Measurements from ENCODE around the gene MFSD12.

The MFSD12 gene

DNA sequence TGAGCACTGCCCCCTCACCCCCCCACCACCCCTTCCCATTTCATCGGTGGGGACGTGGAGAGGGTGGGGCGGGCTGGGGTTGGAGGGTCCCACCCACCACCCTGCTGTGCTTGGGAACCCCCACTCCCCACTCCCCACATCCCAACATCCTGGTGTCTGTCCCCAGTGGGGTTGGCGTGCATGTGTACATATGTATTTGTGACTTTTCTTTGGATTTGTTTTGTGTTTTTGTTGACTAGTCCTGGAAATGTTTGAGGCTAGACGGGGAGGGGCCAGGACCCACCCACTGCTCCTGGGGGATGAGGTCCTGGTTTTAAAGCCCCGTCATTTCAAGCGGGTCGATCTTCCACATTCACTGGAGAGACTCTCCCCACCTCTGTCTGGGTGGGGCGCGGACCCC is 21.4 kb downstream of the MFSD12 start:
- H3K4me3 ChIP-seq (ENCODE audit: low read depth, low read length): no peak overlapping the region
- TF ChIP-seq, protein P1, sequence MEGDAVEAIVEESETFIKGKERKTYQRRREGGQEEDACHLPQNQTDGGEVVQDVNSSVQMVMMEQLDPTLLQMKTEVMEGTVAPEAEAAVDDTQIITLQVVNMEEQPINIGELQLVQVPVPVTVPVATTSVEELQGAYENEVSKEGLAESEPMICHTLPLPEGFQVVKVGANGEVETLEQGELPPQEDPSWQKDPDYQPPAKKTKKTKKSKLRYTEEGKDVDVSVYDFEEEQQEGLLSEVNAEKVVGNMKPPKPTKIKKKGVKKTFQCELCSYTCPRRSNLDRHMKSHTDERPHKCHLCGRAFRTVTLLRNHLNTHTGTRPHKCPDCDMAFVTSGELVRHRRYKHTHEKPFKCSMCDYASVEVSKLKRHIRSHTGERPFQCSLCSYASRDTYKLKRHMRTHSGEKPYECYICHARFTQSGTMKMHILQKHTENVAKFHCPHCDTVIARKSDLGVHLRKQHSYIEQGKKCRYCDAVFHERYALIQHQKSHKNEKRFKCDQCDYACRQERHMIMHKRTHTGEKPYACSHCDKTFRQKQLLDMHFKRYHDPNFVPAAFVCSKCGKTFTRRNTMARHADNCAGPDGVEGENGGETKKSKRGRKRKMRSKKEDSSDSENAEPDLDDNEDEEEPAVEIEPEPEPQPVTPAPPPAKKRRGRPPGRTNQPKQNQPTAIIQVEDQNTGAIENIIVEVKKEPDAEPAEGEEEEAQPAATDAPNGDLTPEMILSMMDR (conservative IDR thresholded peaks at IDR 0.05; ENCODE audit: low read depth, low read length): no peak
- no peak for DNase-seq (ENCODE audit: low read depth)

DNA sequence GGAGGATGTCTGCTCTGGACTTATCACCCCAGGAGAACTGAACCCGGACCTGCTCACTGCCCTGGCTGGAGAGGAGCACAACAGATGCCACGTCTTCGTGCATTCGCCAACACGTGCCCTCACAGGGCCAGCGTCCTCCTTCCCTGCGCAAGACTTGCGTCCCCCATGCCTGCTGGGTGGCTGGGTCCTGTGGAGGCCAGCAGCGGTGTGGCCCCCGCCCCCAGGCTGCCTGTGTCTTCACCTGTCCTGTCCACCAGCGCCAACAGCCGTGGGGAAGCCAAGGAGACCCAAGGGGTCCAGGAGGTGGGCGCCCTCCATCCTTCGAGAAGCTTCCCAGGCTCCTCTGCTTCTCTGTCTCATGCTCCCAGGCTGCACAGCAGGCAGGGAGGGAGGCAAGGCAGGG is 21.8 kb downstream of the MFSD12 start:
- TF ChIP-seq, protein P1 (conservative IDR thresholded peaks at IDR 0.05; ENCODE audit: low read depth, low read length): no peak
- DNase-seq (ENCODE audit: low read depth): no peak
- no peak overlapping the region for H3K4me3 ChIP-seq (ENCODE audit: low read depth, low read length)

DNA sequence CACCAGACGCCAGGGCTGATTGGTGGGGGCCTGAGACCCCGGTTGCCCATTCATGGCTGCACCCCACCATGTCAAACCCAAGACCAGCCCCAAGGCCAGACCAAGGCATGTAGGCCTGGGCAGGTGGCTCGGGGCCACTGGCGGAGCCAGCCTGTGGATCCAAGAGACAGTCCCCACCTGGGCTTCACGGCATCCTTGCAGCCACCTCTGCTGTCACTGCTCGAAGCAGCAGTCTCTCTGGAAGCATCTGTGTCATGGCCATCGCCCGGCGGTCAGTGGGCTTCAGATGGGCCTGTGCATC is 22.2 kb downstream of the MFSD12 start:
- TF ChIP-seq, protein P1 (conservative IDR thresholded peaks at IDR 0.05; ENCODE audit: low read depth, low read length): no peak
- no peak overlapping the region for H3K4me3 ChIP-seq (ENCODE audit: low read depth, low read length)
- no peak for DNase-seq (ENCODE audit: low read depth)

DNA sequence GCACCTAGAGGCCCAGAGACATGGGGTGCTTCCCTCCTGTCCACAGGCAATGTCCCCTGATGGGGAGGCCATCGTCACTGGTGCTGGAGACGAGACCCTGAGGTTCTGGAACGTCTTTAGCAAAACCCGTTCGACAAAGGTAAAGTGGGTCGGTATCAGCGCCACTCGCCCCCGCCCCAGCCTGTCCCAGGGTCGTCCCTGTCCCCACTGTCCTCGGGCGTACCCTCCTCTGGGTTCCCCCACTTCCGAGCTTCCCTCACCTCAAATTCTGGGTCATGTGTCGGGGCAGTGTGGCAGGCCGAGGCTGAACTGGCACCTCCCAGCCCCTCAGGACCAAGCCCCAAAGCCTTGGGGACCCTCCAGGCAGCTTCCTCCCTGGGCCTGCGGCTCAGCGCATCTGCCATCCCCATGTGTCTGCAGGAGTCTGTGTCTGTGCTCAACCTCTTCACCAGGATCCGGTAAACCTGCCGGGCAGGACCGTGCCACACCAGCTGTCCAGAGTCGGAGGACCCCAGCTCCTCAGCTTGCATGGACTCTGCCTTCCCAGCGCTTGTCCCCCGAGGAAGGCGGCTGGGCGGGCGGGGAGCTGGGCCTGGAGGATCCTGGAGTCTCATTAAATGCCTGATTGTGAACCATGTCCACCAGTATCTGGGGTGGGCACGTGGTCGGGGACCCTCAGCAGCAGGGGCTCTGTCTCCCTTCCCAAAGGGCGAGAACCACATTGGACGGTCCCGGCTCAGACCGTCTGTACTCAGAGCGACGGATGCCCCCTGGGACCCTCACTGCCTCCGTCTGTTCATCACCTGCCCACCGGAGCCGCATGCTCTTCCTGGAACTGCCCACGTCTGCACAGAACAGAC is 22.8 kb downstream of the MFSD12 start:
- no peak overlapping the region for H3K4me3 ChIP-seq (ENCODE audit: low read depth, low read length)
- DNase-seq (ENCODE audit: low read depth): no peak
- TF ChIP-seq, protein P1 (conservative IDR thresholded peaks at IDR 0.05; ENCODE audit: low read depth, low read length): no peak

DNA sequence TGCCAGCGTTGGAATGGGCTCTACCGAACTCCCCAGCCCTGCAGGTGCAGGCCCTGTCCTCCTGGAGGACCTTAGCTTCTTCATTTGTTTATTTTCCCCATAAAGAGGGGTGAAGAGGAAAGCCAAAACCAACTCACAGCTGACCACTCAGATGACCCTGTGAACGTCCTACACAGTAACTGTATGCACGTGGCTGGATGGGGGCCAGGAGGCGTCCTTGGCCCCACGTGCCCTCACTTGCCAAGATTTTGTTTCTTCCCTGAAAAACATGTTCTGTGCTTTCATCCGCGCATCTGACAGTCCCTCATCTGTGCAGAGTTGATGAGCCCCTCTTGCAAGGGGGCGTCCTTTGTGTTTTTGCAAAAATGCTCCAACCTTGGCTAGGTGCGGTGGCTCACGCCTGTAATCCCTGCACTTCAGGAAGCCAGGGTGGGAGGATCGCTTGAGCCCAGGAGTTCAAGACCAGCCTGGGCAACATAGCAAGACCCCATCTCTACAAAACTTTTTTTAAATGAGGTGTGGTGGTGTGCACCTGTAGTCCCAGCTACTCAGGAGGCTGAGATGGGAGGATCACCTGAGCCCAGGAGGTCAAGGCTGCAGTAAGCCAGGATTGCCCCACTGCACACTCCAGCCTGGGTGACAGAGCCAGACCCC is 23.7 kb downstream of the MFSD12 start:
- TF ChIP-seq, protein P1 (conservative IDR thresholded peaks at IDR 0.05; ENCODE audit: low read depth, low read length): no peak
- DNase-seq (ENCODE audit: low read depth): no peak
- H3K4me3 ChIP-seq (ENCODE audit: low read depth, low read length): no peak overlapping the region

DNA sequence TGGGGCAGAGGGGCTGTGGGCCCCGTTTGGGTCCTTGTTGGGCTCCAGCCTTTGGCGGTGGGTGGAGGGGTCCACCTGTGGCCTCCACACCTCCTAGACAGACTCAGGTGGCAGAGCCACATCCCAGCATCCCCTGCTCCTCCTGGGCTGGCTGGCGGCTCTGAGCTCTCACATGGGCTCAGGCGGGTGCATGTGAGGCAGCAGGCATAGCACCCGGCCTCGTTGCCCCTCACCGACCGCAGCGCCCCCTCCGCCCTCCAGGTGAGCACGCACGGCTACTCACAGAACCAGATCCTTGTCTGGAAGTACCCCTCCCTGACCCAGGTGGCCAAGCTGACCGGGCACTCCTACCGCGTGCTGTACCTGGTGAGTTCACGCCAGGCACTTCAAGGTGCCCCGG is 24.4 kb downstream of the MFSD12 start:
- H3K4me3 ChIP-seq (ENCODE audit: low read depth, low read length): no peak overlapping the region
- TF ChIP-seq, protein P1 (conservative IDR thresholded peaks at IDR 0.05; ENCODE audit: low read depth, low read length): no peak
- no peak for DNase-seq (ENCODE audit: low read depth)
